ENCODE measurements around the gene FUT8.

FUT8 gene

DNA sequence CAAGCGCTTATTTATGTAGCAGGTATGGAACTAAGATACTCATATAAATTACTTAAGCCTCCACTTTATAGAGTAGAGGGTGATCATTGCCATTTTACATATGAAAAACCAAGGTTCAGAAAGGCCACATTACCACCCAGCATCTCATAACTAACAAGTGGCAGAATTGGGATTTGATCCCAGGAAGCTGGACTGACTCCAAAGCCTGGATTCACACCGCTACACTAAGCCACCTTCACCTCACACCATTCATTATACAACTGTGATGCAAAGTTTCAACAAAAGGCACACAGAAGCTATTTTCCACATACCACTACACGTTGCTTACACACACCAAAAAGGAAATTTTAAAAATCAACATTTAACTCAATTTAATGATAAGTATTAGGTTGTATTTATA lies 370.6 kb downstream of the FUT8 start:
- no peak for DNase-seq

DNA sequence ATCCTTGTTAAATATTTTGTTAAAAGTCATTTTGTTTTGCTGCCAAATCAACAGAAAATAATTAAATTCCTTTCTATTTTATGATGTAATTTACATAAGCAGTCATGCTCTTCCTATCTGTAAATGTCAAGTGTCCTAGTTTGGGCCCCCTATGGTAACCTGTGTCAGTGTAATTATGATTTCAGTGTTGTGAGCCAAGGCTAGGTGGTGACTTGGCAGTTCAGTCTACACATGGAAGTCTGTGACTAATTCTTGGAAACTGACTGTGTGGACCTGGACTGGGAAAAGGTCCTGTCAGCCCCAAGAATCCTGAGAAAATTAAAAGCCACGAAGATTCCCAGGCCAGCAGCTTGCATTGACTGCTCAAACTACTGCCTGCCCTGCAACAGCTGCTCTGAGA lies 371.0 kb downstream of the FUT8 start:
- no peak for DNase-seq

DNA sequence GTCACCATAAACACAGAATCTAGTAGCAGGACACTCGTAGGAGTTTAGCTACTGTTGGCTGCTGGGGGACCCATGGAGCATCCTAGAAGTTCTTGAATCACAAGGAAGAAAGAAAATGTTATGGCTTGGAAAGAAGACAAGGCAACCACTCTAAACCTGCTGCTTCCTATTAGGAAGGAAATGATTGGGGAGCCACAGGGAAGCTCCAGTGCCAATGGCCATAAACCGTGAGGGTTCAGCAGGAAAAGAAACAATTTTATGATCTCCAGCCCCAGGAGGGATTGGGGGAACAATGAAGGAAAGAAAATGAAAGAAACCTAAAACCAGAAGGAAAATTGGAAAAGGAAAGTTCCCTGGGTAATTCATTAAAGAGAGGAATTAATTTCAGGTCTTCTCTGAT lies 372.0 kb downstream of the FUT8 start:
- DNase-seq = no peak

DNA sequence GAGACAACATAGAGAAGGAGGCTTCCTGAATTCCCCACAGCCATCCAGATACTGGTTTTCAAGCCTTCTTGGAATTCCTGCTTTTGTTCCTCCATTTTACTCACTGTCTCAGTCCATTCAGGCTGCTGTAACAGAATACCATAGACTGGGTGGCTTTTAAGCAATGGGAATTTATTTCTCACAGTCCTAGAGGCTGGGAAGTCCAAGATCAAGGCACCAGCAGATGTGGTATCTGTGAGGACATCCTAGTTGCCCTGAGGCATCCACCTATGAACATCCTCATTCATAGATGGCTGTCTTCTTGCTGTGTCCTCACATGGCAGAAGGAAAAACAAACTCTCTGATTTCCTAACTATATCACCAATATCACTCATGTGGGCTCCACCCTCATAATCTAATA lies 374.9 kb downstream of the FUT8 start:
- no peak for DNase-seq

DNA sequence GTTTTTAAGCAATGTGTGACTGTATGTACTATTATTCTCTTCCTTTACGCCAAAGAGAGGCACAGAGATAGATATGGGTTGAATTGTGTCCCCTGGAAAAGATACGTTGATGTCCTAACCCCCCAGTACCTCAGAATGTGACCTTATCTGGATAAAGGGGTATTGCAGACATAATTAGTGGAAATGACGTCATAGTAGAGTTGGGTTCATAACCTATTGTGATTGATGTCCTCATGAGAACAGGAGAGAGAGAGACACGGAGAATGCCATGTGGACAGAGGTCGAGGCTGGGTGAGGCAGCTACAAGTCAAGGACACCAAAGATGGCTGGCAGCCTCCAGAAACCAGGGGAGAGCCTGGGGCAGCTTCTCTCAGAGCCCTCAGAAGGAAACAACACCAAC lies 376.3 kb downstream of the FUT8 start:
- no peak for DNase-seq

DNA sequence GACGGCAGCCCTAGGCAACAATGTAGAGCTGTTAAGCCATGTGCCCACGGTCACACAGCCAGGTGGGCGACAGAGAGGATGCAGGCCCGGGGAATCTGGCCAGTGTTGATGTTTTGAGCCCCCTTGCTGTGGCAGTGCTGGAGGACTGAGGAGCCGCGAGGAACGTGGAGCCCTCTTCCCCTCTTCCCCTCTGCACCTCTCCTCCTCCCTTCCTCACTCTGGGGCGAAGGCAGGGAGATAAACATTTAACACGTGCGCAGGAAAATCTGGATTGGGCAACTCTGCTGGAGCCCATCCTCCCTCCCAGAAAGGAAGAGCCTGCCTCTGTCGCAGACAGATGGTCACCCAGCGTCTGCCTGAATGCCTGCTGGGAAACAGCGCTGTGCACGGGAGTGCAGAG lies 376.8 kb downstream of the FUT8 start:
- DNase-seq = no peak

DNA sequence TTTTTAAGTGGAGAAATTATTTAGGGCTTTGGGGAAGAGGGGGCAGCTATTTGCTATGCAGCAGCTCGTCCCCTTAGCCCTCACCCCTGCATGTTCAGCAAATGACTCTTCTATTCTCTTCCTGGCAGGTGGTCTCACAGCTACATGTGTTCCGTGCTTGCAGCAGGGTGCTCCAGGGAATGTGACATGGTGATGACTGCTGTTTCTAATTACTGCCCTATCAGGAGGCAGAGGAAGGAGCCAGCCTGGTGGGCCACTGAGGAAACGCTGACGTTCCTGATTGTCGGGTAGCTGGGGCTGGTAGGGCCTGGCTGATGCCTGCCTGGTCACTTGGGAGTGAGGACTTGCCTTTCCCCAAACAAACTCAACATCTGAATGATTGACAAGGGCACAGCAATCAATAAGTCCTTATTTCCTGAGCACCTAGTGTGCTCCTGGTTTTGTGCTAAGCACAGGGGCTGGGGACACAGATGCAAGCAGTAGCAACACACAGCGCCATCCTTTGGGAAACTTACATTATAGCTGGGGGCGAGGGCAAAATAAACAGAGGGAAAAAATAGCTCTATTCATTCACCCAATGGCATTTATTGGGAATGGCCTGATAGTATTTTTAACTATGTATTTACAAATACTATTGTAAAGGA lies 377.8 kb downstream of the FUT8 start:
- DNase-seq = no peak

DNA sequence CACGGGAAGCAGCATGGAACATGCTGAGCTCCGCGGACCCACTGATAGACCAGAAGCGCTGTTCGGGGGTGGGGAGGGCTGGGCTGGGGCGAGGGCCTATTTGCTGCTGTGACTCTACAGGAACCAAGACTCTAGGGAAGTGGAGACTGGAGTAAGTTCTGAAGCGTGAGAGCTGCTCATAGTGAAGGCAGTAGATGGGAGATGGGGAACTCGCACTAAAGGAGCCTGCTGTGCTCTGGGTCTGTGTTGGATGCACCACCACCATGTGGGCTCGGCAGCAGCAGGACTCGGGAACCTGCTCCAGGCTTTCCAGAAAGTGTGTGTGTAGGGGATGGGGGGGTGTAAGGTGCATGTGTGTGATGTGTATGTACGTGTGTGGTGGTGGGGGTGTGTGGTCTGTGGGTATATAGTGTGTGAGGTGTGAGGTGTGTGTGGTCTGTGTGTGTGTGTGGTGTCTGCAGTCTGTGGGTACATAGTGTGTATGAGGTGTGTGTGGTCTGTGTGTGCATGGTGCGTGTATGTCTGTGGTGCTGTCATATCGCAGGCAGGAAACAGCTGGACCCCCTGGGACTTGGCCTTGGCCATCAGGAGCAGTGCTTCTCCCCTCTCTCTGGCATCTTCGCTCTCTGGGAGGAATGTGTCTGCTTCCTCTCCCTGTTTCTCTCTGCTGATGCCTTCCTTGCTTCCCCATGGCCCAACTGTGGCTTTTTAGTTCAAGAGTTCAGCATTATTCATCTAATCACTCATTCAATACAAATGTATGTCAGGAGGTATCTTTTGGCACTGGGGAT lies 378.9 kb downstream of the FUT8 start:
- DNase-seq = peak; percentile 11

DNA sequence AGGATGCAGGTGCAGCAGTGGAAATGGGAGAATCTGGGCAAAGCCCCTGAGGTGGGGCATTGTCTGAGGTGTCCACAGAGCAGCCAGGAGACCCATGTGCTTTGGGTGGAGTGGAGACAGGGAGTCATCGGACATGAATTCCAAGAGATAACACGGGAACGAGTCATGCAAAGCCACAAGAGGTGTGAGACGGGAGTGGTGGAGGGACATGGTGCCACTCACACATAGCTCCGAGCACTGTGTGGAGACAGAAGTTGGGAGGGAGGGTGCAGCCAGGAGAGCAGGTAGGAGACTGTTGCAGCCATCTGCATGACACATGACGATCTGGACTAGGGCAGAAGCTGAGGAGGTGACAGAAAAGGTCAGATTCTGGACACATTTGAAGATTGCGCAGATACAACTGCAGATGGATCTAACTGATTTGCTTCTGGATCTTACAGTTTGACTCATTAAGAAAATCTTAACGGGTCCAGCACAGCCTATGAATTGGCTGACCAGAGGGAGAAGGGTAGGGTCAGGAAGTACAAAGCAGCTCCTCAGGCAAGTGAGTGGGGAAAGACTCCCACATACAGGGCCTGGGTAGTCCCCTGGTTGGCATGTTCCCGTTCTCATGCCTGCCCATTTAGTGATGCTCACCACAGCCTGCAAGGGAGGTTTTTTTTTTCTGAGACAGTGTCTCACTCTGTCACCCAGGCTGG lies 379.8 kb downstream of the FUT8 start:
- no peak for DNase-seq

All from CD4-positive, alpha-beta T cell treated with Interferon gamma for 1 hour (primary cell).